ENCODE data around the gene ADAMTS14.

ADAMTS14 gene

GRCh38 chr10:70735161-70735560 lies 62.9 kb downstream of the ADAMTS14 start:
- DNase-seq (ENCODE audit: low read depth): no peak
- no peak for TF ChIP-seq POLR2A (IDR thresholded peaks at IDR 0.05; ENCODE audit: extremely low read depth, insufficient read length)
- H3K4me3 ChIP-seq (ENCODE audit: low read depth, low read length): no peak overlapping the region

- DNase-seq (ENCODE audit: low read depth): no peak
- no peak overlapping the region for H3K4me3 ChIP-seq (ENCODE audit: low read depth, low read length)
- TF ChIP-seq POLR2A (IDR thresholded peaks at IDR 0.05; ENCODE audit: extremely low read depth, insufficient read length): no peak
- no peak for TF ChIP-seq MYC (IDR thresholded peaks at IDR 0.05; ENCODE audit: low read depth, low read length)
- no peak for TF ChIP-seq MAX (IDR thresholded peaks at IDR 0.05; ENCODE audit: low read depth, low read length)
- TF ChIP-seq CTCF (IDR thresholded peaks at IDR 0.05; ENCODE audit: low read depth, low read length): no peak
These were observed 64.2 kb downstream of the ADAMTS14 start for GRCh38 chr10:70736525-70736924.

- DNase-seq (ENCODE audit: low read depth): no peak
- no peak overlapping the region for H3K4me3 ChIP-seq (ENCODE audit: low read depth, low read length)
- TF ChIP-seq MYC (IDR thresholded peaks at IDR 0.05; ENCODE audit: low read depth, low read length): no peak
- no peak for TF ChIP-seq POLR2A (IDR thresholded peaks at IDR 0.05; ENCODE audit: extremely low read depth, insufficient read length)
- TF ChIP-seq CTCF (IDR thresholded peaks at IDR 0.05; ENCODE audit: low read depth, low read length): no peak
- TF ChIP-seq MAX (IDR thresholded peaks at IDR 0.05; ENCODE audit: low read depth, low read length): no peak
These were observed 64.9 kb downstream of the ADAMTS14 start for GRCh38 chr10:70737250-70737649.

GRCh38 chr10:70738006-70738760 lies 65.9 kb downstream of the ADAMTS14 start:
- H3K4me3 ChIP-seq (ENCODE audit: low read depth, low read length): no peak overlapping the region
- DNase-seq (ENCODE audit: low read depth): no peak
- TF ChIP-seq MAX (IDR thresholded peaks at IDR 0.05; ENCODE audit: low read depth, low read length) (no peak), MYC (IDR thresholded peaks at IDR 0.05; ENCODE audit: low read depth, low read length) (no peak), CTCF (IDR thresholded peaks at IDR 0.05; ENCODE audit: low read depth, low read length) (no peak), POLR2A (IDR thresholded peaks at IDR 0.05; ENCODE audit: extremely low read depth, insufficient read length) (no peak)

- no peak for DNase-seq (ENCODE audit: low read depth)
- TF ChIP-seq MAX (IDR thresholded peaks at IDR 0.05; ENCODE audit: low read depth, low read length): no peak
- TF ChIP-seq CTCF (IDR thresholded peaks at IDR 0.05; ENCODE audit: low read depth, low read length): peak; percentile 2
- H3K4me3 ChIP-seq (ENCODE audit: low read depth, low read length): no peak overlapping the region
These were observed 66.4 kb downstream of the ADAMTS14 start for GRCh38 chr10:70738761-70739121.

GRCh38 chr10:70740406-70741288 lies 68.3 kb downstream of the ADAMTS14 start:
- DNase-seq (ENCODE audit: low read depth): no peak
- H3K4me3 ChIP-seq (ENCODE audit: low read depth, low read length): no peak overlapping the region
- TF ChIP-seq MYC (IDR thresholded peaks at IDR 0.05; ENCODE audit: low read depth, low read length): no peak
- no peak for TF ChIP-seq MAX (IDR thresholded peaks at IDR 0.05; ENCODE audit: low read depth, low read length)
- no peak for TF ChIP-seq CTCF (IDR thresholded peaks at IDR 0.05; ENCODE audit: low read depth, low read length)
- no peak for TF ChIP-seq POLR2A (IDR thresholded peaks at IDR 0.05; ENCODE audit: extremely low read depth, insufficient read length)

Measured in NB4 (cell line).